Skeletal muscle satellite cell (primary cell): ENCODE results near the gene CLIC1.
"Not testable (repeated sequence)": the region's sequence is repeated elsewhere in the genome, so short reads cannot be mapped to it uniquely, and the experiment has no call there.

ENCODE experiments used
- H3K27me3 ChIP-seq: 2 replicates; pipeline ENCODE4 v1.7.0; 2013; ENCODE audit warnings: low read length; ENCODE audit not compliant: control insufficient read depth, insufficient read depth
- H3K36me3 ChIP-seq: 2 replicates; pipeline ENCODE4 v1.7.0; 2013; ENCODE audit warnings: mild to moderate bottlenecking, control low read depth, low read length; ENCODE audit not compliant: insufficient read depth
- H3K4me1 ChIP-seq: 2 replicates; pipeline ENCODE4 v1.7.0; 2013; ENCODE audit warnings: low read length; ENCODE audit not compliant: control insufficient read depth, insufficient read depth
- H3K4me2 ChIP-seq: 2 replicates; pipeline ENCODE4 v1.7.0; 2013; ENCODE audit warnings: mild to moderate bottlenecking, low read length
- H3K4me3 ChIP-seq: 2 replicates; pipeline ENCODE4 v1.7.0; 2013; ENCODE audit warnings: low read length
- H3K9ac ChIP-seq: 2 replicates; pipeline ENCODE4 v1.7.0; 2013; ENCODE audit warnings: mild to moderate bottlenecking, low read depth, low read length, moderate library complexity
- H3K9me3 ChIP-seq: replicated peaks from 2 replicates; pipeline ENCODE4 v1.7.0; 2013; ENCODE audit warnings: mild to moderate bottlenecking, control low read depth, low read length

CLIC1 gene

DNA sequence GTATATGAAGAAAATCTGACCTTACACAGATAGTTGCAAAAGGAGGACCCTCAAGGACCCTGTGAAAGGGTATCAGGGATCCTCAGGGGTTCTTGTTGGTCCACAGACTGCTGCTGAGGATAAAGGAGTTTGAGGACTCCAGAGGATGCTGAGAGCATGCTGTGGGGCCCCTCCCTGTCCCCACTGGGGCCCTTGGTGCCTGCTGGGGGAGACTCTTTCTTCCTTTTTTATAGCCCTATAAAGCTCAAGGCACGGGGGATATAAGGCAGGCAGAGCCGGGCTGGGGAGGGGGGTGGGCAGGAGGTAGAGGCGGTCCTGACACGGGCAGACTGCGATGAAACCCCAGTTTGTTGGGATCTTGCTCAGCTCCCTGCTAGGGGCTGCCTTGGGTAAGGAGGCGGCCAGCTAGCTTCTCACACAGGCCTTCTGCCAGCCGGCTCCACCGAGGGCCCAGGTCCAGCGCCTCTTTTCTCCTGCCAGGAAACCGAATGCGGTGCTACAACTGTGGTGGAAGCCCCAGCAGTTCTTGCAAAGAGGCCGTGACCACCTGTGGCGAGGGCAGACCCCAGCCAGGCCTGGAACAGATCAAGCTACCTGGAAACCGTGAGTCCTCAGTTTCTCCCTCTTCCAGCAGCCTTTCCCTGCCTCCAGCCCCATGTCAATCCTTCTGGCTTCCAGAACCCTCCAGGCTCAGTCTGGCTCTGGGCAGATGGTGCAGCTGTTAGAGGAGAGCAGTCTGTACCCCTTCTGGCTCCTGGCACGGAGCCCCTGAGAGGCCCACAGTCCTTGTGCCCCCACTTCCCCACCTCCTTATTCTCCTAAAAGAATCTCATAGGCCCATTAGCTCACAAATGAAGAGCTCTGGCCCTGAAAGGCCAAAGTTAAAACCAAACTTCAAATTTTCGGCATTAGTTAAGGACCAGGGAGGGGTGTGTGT is 21.0 kb downstream of the CLIC1 start, which contains the start of gene LY6G6D:
Gene LY6G6D (plus strand): TSS at position 327 of the 937 bp plus-strand sequence. CDS start 8 bp downstream, at position 335.
- Histone ChIP-seq H3K9ac (no peak within 1 kb of the TSS), H3K4me2 (no peak within 1 kb of the TSS), H3K9me3 (no peaks in the 10 kb centered on the region), H3K4me1 (no peaks in the 10 kb centered on the region), H3K27me3 (peaks cover 4% of the 10 kb centered on the region), H3K4me3 (no peak within 1 kb of the TSS), H3K36me3 (no peaks in the 10 kb centered on the region)

- H3K9me3 ChIP-seq, result no peaks in the 10 kb centered on the region
- H3K4me3 ChIP-seq, result no peak overlapping the region
- no peaks in the 10 kb centered on the region for H3K4me1 ChIP-seq
- no peak overlapping the region for H3K4me2 ChIP-seq
- H3K36me3 ChIP-seq, result no peaks in the 10 kb centered on the region
- peaks cover 4% of the 10 kb centered on the region for H3K27me3 ChIP-seq
- H3K9ac ChIP-seq, result no peak overlapping the region
Observed at GRCh38 chr6:31713991-31714684, 22.2 kb downstream of the CLIC1 start.

GRCh38 chr6:31713465-31713864 is 22.9 kb downstream of the CLIC1 start:
- no peak overlapping the region for H3K4me3 ChIP-seq
- no peaks in the 10 kb centered on the region for H3K9me3 ChIP-seq
- no peaks in the 10 kb centered on the region for H3K36me3 ChIP-seq
- H3K9ac ChIP-seq, result no peak overlapping the region
- no peaks in the 10 kb centered on the region for H3K4me1 ChIP-seq
- no peak overlapping the region for H3K4me2 ChIP-seq
- H3K27me3 ChIP-seq, result peaks cover 4% of the 10 kb centered on the region

GRCh38 chr6:31712296-31712695 is 24.0 kb downstream of the CLIC1 start:
- H3K9ac ChIP-seq, result no peak overlapping the region
- H3K4me2 ChIP-seq, result no peak overlapping the region
- H3K27me3 ChIP-seq, result peaks cover 4% of the 10 kb centered on the region
- H3K9me3 ChIP-seq, result no peaks in the 10 kb centered on the region
- no peaks in the 10 kb centered on the region for H3K4me1 ChIP-seq
- no peaks in the 10 kb centered on the region for H3K36me3 ChIP-seq
- no peak overlapping the region for H3K4me3 ChIP-seq

DNA sequence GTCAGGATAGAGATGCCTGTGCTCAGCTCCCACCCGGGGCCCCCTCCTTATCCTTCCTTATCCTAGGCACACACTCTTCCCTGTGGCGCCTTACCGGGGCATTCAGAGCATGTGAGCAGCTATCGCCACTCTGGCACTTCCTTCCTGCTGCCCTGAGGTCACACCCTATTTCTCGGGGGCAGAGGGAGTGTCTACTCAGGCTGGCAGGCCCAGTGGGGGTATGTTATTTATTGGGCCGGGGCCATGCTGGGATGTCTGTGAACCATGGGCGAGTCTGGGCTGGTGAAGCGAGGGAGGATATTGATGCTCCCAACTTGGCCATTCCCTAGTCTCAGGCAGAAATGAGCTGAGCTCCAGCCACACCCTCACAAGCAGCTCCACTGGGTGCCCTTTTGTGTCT is 25.1 kb downstream of the CLIC1 start:
- Histone ChIP-seq H3K9ac (no peak overlapping the region), H3K9me3 (no peaks in the 10 kb centered on the region), H3K4me3 (no peak overlapping the region), H3K4me2 (no peak overlapping the region), H3K27me3 (peaks cover 4% of the 10 kb centered on the region), H3K36me3 (no peaks in the 10 kb centered on the region), H3K4me1 (no peaks in the 10 kb centered on the region)

- H3K27me3 ChIP-seq, result peaks cover 4% of the 10 kb centered on the region
- H3K4me3 ChIP-seq, result no peak overlapping the region
- no peaks in the 10 kb centered on the region for H3K4me1 ChIP-seq
- no peaks in the 10 kb centered on the region for H3K36me3 ChIP-seq
- H3K9ac ChIP-seq, result no peak overlapping the region
- H3K9me3 ChIP-seq, result no peaks in the 10 kb centered on the region
- H3K4me2 ChIP-seq, result no peak overlapping the region
Observed at GRCh38 chr6:31710523-31711219, 25.7 kb downstream of the CLIC1 start.

DNA sequence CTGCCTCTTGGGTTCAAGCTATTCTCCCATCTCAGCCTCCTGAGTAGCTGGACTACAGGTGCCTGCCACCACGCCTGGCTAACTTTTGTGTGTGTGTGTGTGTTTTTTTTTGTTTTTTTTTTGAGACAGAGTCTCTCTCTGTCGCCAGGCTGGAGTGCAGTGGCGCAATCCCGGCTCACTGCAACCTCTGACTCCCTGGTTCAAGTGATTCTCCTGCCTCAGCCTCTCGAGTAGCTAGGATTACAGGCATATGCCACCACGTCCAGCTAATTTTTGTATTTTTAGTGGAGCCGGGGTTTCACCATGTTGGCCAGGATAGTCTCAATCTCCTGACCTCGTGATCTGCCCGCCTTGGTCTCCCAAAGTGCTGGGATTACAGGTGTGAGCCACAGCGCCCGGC is 27.2 kb downstream of the CLIC1 start:
- not testable (repeated sequence) for H3K4me2 ChIP-seq, H3K9me3 ChIP-seq, H3K27me3 ChIP-seq, H3K36me3 ChIP-seq, H3K4me1 ChIP-seq, H3K4me3 ChIP-seq, H3K9ac ChIP-seq

DNA sequence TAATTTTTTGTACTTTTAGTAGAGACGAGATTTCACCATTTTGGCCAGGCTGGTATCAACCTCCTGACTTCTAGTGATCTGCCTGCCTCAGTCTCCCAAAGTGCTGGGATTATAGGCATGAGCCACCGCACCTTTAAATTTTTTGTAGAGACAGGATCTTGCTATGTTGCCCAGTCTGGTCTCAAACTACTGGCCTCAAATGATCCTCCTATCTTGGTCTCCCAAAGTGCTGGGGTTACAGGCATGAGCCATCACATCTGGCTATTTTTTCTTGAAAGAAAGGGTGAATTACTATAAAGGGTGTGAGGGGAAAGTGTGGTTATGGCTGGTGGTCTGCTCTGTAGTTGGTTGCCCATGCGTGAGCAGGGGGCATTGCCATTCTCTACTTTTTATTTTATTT is 28.1 kb downstream of the CLIC1 start:
- Histone ChIP-seq H3K4me3 (no peak overlapping the region), H3K36me3 (no peaks in the 10 kb centered on the region), H3K27me3 (peaks cover 2% of the 10 kb centered on the region), H3K9me3 (no peaks in the 10 kb centered on the region), H3K9ac (no peak overlapping the region), H3K4me2 (no peak overlapping the region), H3K4me1 (peaks cover 8% of the 10 kb centered on the region)

GRCh38 chr6:31707701-31708100 is 28.6 kb downstream of the CLIC1 start:
- H3K9ac ChIP-seq, result no peak overlapping the region

GRCh38 chr6:31706599-31706998 is 29.7 kb downstream of the CLIC1 start, which contains the start of gene LY6G6F:
Gene LY6G6F (plus strand): TSS chr6:31706866. CDS start chr6:31706907, 41 bp downstream.
- Histone ChIP-seq H3K9me3 (no peaks in the 10 kb centered on the region), H3K4me2 (no peak within 1 kb of the TSS), H3K4me3 (no peak within 1 kb of the TSS), H3K27me3 (no peaks in the 10 kb centered on the region), H3K9ac (no peak within 1 kb of the TSS), H3K4me1 (peaks cover 15% of the 10 kb centered on the region), H3K36me3 (no peaks in the 10 kb centered on the region)

More at GRCh38 chr6:31707701-31708100, 28.6 kb downstream of the CLIC1 start:
- peaks cover 8% of the 10 kb centered on the region for H3K4me1 ChIP-seq
- H3K9me3 ChIP-seq, result no peaks in the 10 kb centered on the region
- no peaks in the 10 kb centered on the region for H3K36me3 ChIP-seq
- H3K4me2 ChIP-seq, result no peak overlapping the region
- no peaks in the 10 kb centered on the region for H3K27me3 ChIP-seq
- H3K4me3 ChIP-seq, result no peak overlapping the region

DNA sequence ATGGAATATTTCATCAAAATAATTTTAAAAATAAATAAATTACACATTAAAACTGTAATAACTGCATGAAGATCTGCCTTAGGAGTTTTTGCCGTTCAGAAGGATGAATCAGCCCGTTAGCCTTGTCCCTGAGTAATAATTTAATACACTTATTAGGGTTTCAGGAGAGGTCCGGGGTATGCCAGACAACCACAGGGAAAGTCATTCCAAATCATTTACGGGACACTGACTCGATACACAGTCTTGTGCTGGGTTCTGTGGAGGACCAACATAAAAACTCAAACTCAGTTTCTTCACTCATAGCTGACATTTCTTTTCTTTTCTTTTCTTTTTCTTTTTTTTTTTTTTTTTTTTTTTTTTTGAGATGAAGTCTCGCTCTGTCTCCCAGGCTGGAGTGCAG is 30.4 kb downstream of the CLIC1 start:
- Histone ChIP-seq H3K9me3 (no peaks in the 10 kb centered on the region), H3K4me2 (no peak overlapping the region), H3K4me3 (no peak overlapping the region), H3K36me3 (no peaks in the 10 kb centered on the region), H3K9ac (no peak overlapping the region), H3K4me1 (peaks cover 21% of the 10 kb centered on the region), H3K27me3 (no peaks in the 10 kb centered on the region)
